Adrenal gland (tissue), 5 donors: ENCODE data around the gene TDRKH.

ENCODE experiments used
- POLR2A ChIP-seq, 2 donors: fragments of 450-650 bp; IDR thresholded peaks; one replicate each; pipeline ENCODE4 v1.6.1; 2017; ENCODE audit warnings: antibody characterized with exemption in 2 of 2, mild to moderate bottlenecking in 2 of 2, moderate library complexity in 1 of 2
- TF ChIP-seq, protein P1 (sequence below), 6 experiments: fragments of 450-650 bp in 4 of 6; fragments of 200-600 bp in 2 of 6; sonication (generic) in 1 of 6; IDR thresholded peaks; 1 replicate in 5 of 6; 2 replicates in 1 of 6; pipeline versions ENCODE4 v1.5.1 to v1.8.0; 2016 to 2021; ENCODE audit warnings: antibody characterized with exemption in 6 of 6, mild to moderate bottlenecking in 2 of 6, moderate library complexity in 1 of 6
- donor health status: DM: no; HTN: no; CAD: no.

- TF ChIP-seq, protein P1, sequence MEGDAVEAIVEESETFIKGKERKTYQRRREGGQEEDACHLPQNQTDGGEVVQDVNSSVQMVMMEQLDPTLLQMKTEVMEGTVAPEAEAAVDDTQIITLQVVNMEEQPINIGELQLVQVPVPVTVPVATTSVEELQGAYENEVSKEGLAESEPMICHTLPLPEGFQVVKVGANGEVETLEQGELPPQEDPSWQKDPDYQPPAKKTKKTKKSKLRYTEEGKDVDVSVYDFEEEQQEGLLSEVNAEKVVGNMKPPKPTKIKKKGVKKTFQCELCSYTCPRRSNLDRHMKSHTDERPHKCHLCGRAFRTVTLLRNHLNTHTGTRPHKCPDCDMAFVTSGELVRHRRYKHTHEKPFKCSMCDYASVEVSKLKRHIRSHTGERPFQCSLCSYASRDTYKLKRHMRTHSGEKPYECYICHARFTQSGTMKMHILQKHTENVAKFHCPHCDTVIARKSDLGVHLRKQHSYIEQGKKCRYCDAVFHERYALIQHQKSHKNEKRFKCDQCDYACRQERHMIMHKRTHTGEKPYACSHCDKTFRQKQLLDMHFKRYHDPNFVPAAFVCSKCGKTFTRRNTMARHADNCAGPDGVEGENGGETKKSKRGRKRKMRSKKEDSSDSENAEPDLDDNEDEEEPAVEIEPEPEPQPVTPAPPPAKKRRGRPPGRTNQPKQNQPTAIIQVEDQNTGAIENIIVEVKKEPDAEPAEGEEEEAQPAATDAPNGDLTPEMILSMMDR (IDR thresholded peaks at IDR 0.05), result no peak
- TF ChIP-seq POLR2A (IDR thresholded peaks at IDR 0.05), result no peak
These were observed 47.6 kb upstream of the TDRKH start for GRCh38 chr1:151837884-151838221.
